ENCODE data around the gene AMIGO3.

DNA sequence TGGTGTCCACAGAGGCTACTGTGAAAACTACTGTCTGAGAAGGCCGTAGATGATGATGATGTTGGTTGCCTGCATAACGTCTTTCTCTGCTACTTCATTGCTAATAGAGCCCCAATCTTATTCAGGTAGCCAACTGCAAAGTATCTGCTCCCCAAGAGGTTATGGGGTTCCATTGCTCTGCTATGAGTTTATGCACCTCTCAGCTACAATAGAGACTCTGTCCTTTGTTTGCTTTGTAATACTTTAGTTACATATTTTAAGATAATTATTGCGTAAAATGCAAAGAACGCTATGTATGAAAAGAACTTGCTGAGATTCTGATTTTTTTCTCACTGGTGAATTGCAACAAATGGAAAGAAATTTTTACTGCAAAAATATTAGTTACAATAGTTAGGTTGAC is 32.0 kb upstream of the AMIGO3 start:
- TF ChIP-seq, protein P1, sequence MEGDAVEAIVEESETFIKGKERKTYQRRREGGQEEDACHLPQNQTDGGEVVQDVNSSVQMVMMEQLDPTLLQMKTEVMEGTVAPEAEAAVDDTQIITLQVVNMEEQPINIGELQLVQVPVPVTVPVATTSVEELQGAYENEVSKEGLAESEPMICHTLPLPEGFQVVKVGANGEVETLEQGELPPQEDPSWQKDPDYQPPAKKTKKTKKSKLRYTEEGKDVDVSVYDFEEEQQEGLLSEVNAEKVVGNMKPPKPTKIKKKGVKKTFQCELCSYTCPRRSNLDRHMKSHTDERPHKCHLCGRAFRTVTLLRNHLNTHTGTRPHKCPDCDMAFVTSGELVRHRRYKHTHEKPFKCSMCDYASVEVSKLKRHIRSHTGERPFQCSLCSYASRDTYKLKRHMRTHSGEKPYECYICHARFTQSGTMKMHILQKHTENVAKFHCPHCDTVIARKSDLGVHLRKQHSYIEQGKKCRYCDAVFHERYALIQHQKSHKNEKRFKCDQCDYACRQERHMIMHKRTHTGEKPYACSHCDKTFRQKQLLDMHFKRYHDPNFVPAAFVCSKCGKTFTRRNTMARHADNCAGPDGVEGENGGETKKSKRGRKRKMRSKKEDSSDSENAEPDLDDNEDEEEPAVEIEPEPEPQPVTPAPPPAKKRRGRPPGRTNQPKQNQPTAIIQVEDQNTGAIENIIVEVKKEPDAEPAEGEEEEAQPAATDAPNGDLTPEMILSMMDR (conservative IDR thresholded peaks at IDR 0.05), result no peak
- TF ChIP-seq EZH2 (IDR thresholded peaks at IDR 0.05; ENCODE audit: low read depth), result no peak
